IMR-90 (cell line): ENCODE measurements around the gene CD33. TPM values are rescaled to one million over a fixed set of nuclear protein-coding genes. Genes with fewer than 3 reads are reported as not detected.

Experiments
- ATAC-seq: fragments of 200-7000 bp; cut with Tn5 transposase; 2 replicates; pipeline ENCODE4 v1.9.1; 2020; ENCODE audit warnings: low read depth, mild to moderate bottlenecking, moderate library complexity
- BruUV-seq: library from RNA; stranded (reverse); fragments of 400-500 nt; replicated peaks from 2 replicates; lab custom pipeline; 2021; lab: Mats Ljungman, UMichigan
- CTCF ChIA-PET: fragments of 300-600 bp; formaldehyde crosslinking; extraction: SDS; loops from one replicate; lab custom pipeline; 2021; ENCODE audit warnings: antibody characterized with exemption; lab: Yijun Ruan, JAX
- POLR2A ChIA-PET: fragments of 300-600 bp; sonication (Branson Sonifier 250); formaldehyde crosslinking; loops from one replicate; lab custom pipeline; 2022; ENCODE audit warnings: antibody characterized with exemption; ENCODE audit not compliant: unreplicated experiment; lab: Charles Lee
- DNase-seq: peaks from one replicate; pipeline ENCODE4 v3.0.0; 2013
- H2AFZ ChIP-seq: replicated peaks from 2 replicates; pipeline ENCODE3; 2013; ENCODE audit warnings: low read length, mild to moderate bottlenecking; ENCODE audit not compliant: poor library complexity
- H2AK5ac ChIP-seq: 2 replicates; pipeline ENCODE4 v1.6.1; 2013; ENCODE audit warnings: low read depth, low read length, inconsistent platforms
- H2AK9ac ChIP-seq: replicated peaks from 2 replicates; pipeline ENCODE3; 2013; ENCODE audit warnings: mild to moderate bottlenecking, low read depth, low read length, moderate library complexity; ENCODE audit not compliant: poor library complexity
- H2BK120ac ChIP-seq: 2 replicates; pipeline ENCODE4 v1.6.1; 2013; ENCODE audit warnings: low read depth, low read length, inconsistent platforms
- H2BK15ac ChIP-seq: 3 replicates; pipeline ENCODE4 v1.6.1; 2013; ENCODE audit warnings: low read depth, low read length, inconsistent platforms
- H2BK20ac ChIP-seq: 2 replicates; pipeline ENCODE4 v1.6.1; 2013; ENCODE audit warnings: low read depth, mild to moderate bottlenecking, inconsistent platforms, low read length, moderate library complexity
- H2BK5ac ChIP-seq: 2 replicates; pipeline ENCODE4 v1.6.1; 2013; ENCODE audit warnings: mild to moderate bottlenecking, low read depth, low read length, inconsistent platforms; ENCODE audit not compliant: poor library complexity, severe bottlenecking
- H3K14ac ChIP-seq: replicated peaks from 2 replicates; pipeline ENCODE4 v1.6.1; 2013; ENCODE audit warnings: low read depth, low read length, inconsistent platforms
- H3K18ac ChIP-seq: 2 replicates; pipeline ENCODE4 v1.6.1; 2013; ENCODE audit warnings: low read depth, low read length, control low read depth
- H3K23ac ChIP-seq: 2 replicates; pipeline ENCODE4 v1.6.1; 2013; ENCODE audit warnings: low read depth, low read length, inconsistent platforms
- H3K27ac ChIP-seq: 2 replicates; pipeline ENCODE4 v1.5.1; 2013; ENCODE audit warnings: mild to moderate bottlenecking, control low read depth, low read length; ENCODE audit not compliant: insufficient read depth
- H3K27me3 ChIP-seq: 2 replicates; pipeline ENCODE4 v1.6.1; 2013; ENCODE audit warnings: low read length; ENCODE audit not compliant: control insufficient read depth, insufficient read depth
- H3K36me3 ChIP-seq: 2 replicates; pipeline ENCODE4 v1.6.1; 2013; ENCODE audit warnings: low read length, mixed read lengths; ENCODE audit not compliant: control insufficient read depth, insufficient read depth
- H3K4ac ChIP-seq: 2 replicates; pipeline ENCODE4 v1.6.1; 2013; ENCODE audit warnings: low read depth, low read length, inconsistent platforms
- H3K4me1 ChIP-seq: 2 replicates; pipeline ENCODE4 v1.6.1; 2013; ENCODE audit warnings: low read length, mixed read lengths; ENCODE audit not compliant: control insufficient read depth, insufficient read depth
- H3K4me2 ChIP-seq: 2 replicates; pipeline ENCODE4 v1.6.1; 2013; ENCODE audit warnings: low read depth, mild to moderate bottlenecking, control low read depth, low read length, moderate library complexity
- H3K4me3 ChIP-seq: 2 replicates; pipeline ENCODE4 v1.5.1; 2013; ENCODE audit warnings: low read depth, mild to moderate bottlenecking, control low read depth, low read length, moderate library complexity; ENCODE audit not compliant: insufficient read depth
- H3K56ac ChIP-seq: 2 replicates; pipeline ENCODE4 v1.6.1; 2013; ENCODE audit warnings: low read length, inconsistent platforms; ENCODE audit not compliant: insufficient read depth; ENCODE audit errors: extremely low read depth
- H3K79me1 ChIP-seq, 2 experiments: 2 replicates each; pipeline ENCODE4 v1.6.1; 2013; ENCODE audit warnings: low read length in 2 of 2, inconsistent platforms in 1 of 2, low read depth in 1 of 2
- H3K9ac ChIP-seq: 2 replicates; pipeline ENCODE4 v1.6.1; 2013; ENCODE audit warnings: low read depth, low read length, control low read depth
- H3K9me1 ChIP-seq: 2 replicates; pipeline ENCODE4 v1.6.1; 2013; ENCODE audit warnings: low read length, inconsistent platforms; ENCODE audit not compliant: insufficient read depth
- H3K9me3 ChIP-seq: 2 replicates; pipeline ENCODE4 v1.6.1; 2013; ENCODE audit warnings: low read length; ENCODE audit not compliant: control insufficient read depth, insufficient read depth
- H4K20me1 ChIP-seq: 2 replicates; pipeline ENCODE4 v1.6.1; 2013; ENCODE audit warnings: low read length, inconsistent platforms; ENCODE audit not compliant: insufficient read depth
- H4K5ac ChIP-seq: 2 replicates; pipeline ENCODE4 v1.6.1; 2013; ENCODE audit warnings: mild to moderate bottlenecking, low read depth, low read length, control low read depth
- H4K8ac ChIP-seq, 2 experiments: 2 replicates each; pipeline ENCODE4 v1.6.1; 2013; ENCODE audit warnings: low read depth in 2 of 2, low read length in 2 of 2, control low read depth in 1 of 2, inconsistent platforms in 1 of 2
- H4K91ac ChIP-seq: 2 replicates; pipeline ENCODE4 v1.6.1; 2013; ENCODE audit warnings: low read depth, low read length, inconsistent platforms; ENCODE audit not compliant: insufficient read depth
- BHLHE40 ChIP-seq: fragments of 150-350 bp; IDR thresholded peaks from 2 replicates; pipeline ENCODE4 v1.6.1; 2016; ENCODE audit warnings: mild to moderate bottlenecking, low read depth, low read length
- MAZ ChIP-seq: IDR thresholded peaks from 2 replicates; pipeline ENCODE4 v1.6.1; 2012; ENCODE audit warnings: low read depth, mild to moderate bottlenecking, low read length, improper control_type of control experiment, moderate library complexity, borderline replicate concordance
- NFE2L2 ChIP-seq: fragments of 150-350 bp; IDR thresholded peaks from 2 replicates; pipeline ENCODE4 v1.6.1; 2016; ENCODE audit warnings: low read depth, mild to moderate bottlenecking, low read length
- WGBS, 2 experiments: methylation state at CpG; one replicate each; pipeline versions ENCODE4 v1.1.5 to v1.1.7; 2013; ENCODE audit warnings: missing lambda C conversion rate in 2 of 2; ENCODE audit not compliant: insufficient read length in 1 of 2; ENCODE audit errors: extremely low coverage in 2 of 2; 5-methylcytosine and 5-hydroxymethylcytosine counted together
- dilution Hi-C: fragments of 300-500 bp; cut with HindIII; formaldehyde crosslinking; loops from one replicate; pipeline ENCODE4 v1.14.3; 2018; ENCODE audit warnings: low sequenced_read_pairs; ENCODE audit not compliant: unreplicated experiment
- in situ Hi-C: fragments of 300-500 bp; cut with MboI; formaldehyde crosslinking; loops from 3 replicates; pipeline ENCODE4 v1.14.3; 2019; ENCODE audit warnings: low sequenced_read_pairs, inconsistent platforms, mixed read lengths
- intact Hi-C: fragments of 100-400 bp; cut with micrococcal nuclease; formaldehyde crosslinking; loops from 2 replicates; pipeline ENCODE4 v1.10.0; 2022
- polyA plus RNA-seq, 3 experiments: library from polyadenylated mRNA; depleted of rRNA; stranded (reverse); fragments of >200 nt; gene quantifications; 2 replicates each; pipeline ENCODE4 v1.2.3, GENCODE V29; 2012; ENCODE audit warnings: low replicate concordance in 1 of 3
- total RNA-seq: library from RNA; depleted of rRNA; stranded (reverse); fragments of >200 nt; gene quantifications from 2 replicates; pipeline ENCODE4 v1.2.3, GENCODE V29; 2012
- TF ChIP-seq, protein P1 (sequence below): fragments of 150-350 bp; IDR thresholded peaks from 2 replicates; pipeline ENCODE4 v1.6.1; 2016; ENCODE audit warnings: low read depth, mild to moderate bottlenecking, low read length, moderate library complexity, borderline replicate concordance
- TF ChIP-seq, protein P2 (sequence below): fragments of 150-350 bp; IDR thresholded peaks from 2 replicates; pipeline ENCODE4 v1.6.1; 2017; ENCODE audit warnings: mild to moderate bottlenecking, antibody characterized with exemption, low read length, low read depth
- TF ChIP-seq, protein P3 (sequence below): conservative IDR thresholded peaks from 2 replicates; pipeline ENCODE4 v1.5.1; 2012; ENCODE audit warnings: mild to moderate bottlenecking, low read depth, low read length, improper control_type of control experiment

CD33 gene
- total and polyA plus RNA-seq, 2 of the 4 experiments (the other 2 are of a cell fraction): not detected

DNA sequence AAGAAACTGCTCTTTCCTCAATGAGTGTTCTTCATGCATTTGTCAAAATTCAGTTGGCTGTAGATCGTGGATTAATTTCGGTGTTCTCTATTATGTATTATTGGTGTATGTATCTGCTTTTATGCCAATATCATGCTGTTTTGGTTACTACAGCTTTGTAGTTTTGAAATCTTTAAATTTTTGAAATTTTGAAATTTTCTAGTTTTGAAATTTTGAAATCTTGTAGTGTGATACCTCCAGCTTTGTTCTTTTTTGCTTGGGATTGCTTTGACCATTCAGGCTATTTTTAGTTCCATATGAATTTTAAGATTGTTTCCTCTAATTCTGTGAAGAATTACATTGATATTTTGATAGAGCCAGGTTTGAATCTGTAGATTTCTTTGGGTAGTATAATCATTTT is 3.1 kb downstream of the CD33 start:
- no peak overlapping the region for H3K23ac ChIP-seq
- H3K27ac ChIP-seq: no peak overlapping the region
- TF ChIP-seq, protein P1, sequence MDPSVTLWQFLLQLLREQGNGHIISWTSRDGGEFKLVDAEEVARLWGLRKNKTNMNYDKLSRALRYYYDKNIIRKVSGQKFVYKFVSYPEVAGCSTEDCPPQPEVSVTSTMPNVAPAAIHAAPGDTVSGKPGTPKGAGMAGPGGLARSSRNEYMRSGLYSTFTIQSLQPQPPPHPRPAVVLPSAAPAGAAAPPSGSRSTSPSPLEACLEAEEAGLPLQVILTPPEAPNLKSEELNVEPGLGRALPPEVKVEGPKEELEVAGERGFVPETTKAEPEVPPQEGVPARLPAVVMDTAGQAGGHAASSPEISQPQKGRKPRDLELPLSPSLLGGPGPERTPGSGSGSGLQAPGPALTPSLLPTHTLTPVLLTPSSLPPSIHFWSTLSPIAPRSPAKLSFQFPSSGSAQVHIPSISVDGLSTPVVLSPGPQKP: no peak
- no peak for TF ChIP-seq NFE2L2
- TF ChIP-seq MAZ: no peak
- TF ChIP-seq, protein P2, sequence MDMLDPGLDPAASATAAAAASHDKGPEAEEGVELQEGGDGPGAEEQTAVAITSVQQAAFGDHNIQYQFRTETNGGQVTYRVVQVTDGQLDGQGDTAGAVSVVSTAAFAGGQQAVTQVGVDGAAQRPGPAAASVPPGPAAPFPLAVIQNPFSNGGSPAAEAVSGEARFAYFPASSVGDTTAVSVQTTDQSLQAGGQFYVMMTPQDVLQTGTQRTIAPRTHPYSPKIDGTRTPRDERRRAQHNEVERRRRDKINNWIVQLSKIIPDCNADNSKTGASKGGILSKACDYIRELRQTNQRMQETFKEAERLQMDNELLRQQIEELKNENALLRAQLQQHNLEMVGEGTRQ: no peak
- TF ChIP-seq, protein P3, sequence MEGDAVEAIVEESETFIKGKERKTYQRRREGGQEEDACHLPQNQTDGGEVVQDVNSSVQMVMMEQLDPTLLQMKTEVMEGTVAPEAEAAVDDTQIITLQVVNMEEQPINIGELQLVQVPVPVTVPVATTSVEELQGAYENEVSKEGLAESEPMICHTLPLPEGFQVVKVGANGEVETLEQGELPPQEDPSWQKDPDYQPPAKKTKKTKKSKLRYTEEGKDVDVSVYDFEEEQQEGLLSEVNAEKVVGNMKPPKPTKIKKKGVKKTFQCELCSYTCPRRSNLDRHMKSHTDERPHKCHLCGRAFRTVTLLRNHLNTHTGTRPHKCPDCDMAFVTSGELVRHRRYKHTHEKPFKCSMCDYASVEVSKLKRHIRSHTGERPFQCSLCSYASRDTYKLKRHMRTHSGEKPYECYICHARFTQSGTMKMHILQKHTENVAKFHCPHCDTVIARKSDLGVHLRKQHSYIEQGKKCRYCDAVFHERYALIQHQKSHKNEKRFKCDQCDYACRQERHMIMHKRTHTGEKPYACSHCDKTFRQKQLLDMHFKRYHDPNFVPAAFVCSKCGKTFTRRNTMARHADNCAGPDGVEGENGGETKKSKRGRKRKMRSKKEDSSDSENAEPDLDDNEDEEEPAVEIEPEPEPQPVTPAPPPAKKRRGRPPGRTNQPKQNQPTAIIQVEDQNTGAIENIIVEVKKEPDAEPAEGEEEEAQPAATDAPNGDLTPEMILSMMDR: no peak
- TF ChIP-seq BHLHE40: no peak
- H2BK120ac ChIP-seq: no peak overlapping the region
- no peak overlapping the region for H2AK5ac ChIP-seq
- H3K14ac ChIP-seq: no peak overlapping the region
- no CpG with 5 or more reads among the region's 2 CpGs for WGBS, 2 experiments
- no peak overlapping the region for H3K9ac ChIP-seq
- in situ Hi-C loops (no loop called here), dilution Hi-C loops (no loop called here), intact Hi-C loops (no loop called here)
- H3K9me3 ChIP-seq: peaks cover under 1% of the 10 kb centered on the region; the same call in 1 of the 2 replicates
- H3K4me3 ChIP-seq: no peak overlapping the region
- no peak overlapping the region for H2AFZ ChIP-seq
- H3K79me1 ChIP-seq: no peaks in the 10 kb centered on the region
- no peaks in the 10 kb centered on the region for H4K20me1 ChIP-seq
- BruUV-seq: no TSS peak
- H4K8ac ChIP-seq: no peak overlapping the region
- H2BK15ac ChIP-seq: no peak overlapping the region
- H3K56ac ChIP-seq: no peak overlapping the region
- H3K9me1 ChIP-seq: no peaks in the 10 kb centered on the region
- ATAC-seq (no peak), DNase-seq (no peak)
- no peak overlapping the region for H4K5ac ChIP-seq
- H3K4ac ChIP-seq: no peak overlapping the region
- no peak overlapping the region for H4K91ac ChIP-seq
- H2BK20ac ChIP-seq: no peak overlapping the region
- ChIA-PET POLR2A (no interaction called here), CTCF (no interaction called here)
- no peaks in the 10 kb centered on the region for H3K4me1 ChIP-seq
- no peak overlapping the region for H2AK9ac ChIP-seq
- H3K4me2 ChIP-seq: no peak overlapping the region
- no peak overlapping the region for H3K18ac ChIP-seq
- no peaks in the 10 kb centered on the region for H3K27me3 ChIP-seq
- no peak overlapping the region for H2BK5ac ChIP-seq
- H3K36me3 ChIP-seq: no peaks in the 10 kb centered on the region
